Gastroesophageal sphincter (tissue), 4 donors: ENCODE results near the gene PPP2R5B. TPM values are rescaled to one million over a fixed set of nuclear protein-coding genes. Genes with fewer than 3 reads are reported as not detected.

Experiments
- ATAC-seq: fragments of 150-250 bp; one replicate; pipeline ENCODE4 v1.9.1; 2016; ENCODE audit warnings: mild to moderate bottlenecking, moderate library complexity
- H3K27ac ChIP-seq, 4 donors: fragments of 200-600 bp; sonication (generic) in 3 of 4; 1 replicate in 3 of 4; 2 replicates in 1 of 4; pipeline ENCODE4 v1.5.1; 2016 to 2019
- H3K27me3 ChIP-seq: fragments of 200-600 bp; sonication (generic); one replicate; pipeline ENCODE4 v1.5.1; 2019
- H3K36me3 ChIP-seq, 2 donors: fragments of 200-600 bp; sonication (generic); one replicate each; pipeline ENCODE4 v1.5.1; 2019; ENCODE audit warnings: control low read depth in 1 of 2
- H3K4me1 ChIP-seq, 3 donors: fragments of 200-600 bp; sonication (generic); 1 replicate in 2 of 3; 2 replicates in 1 of 3; pipeline ENCODE4 v1.5.1; 2016 to 2019; ENCODE audit warnings: control low read depth in 2 of 3
- H3K4me3 ChIP-seq, 2 donors: fragments of 200-600 bp; sonication (generic); one replicate each; pipeline ENCODE4 v1.5.1; 2019; ENCODE audit warnings: mild to moderate bottlenecking in 1 of 2, moderate library complexity in 1 of 2
- H3K9me3 ChIP-seq, 3 donors: fragments of 200-600 bp; sonication (generic); one replicate each; pipeline ENCODE4 v1.5.1; 2017 to 2019; ENCODE audit warnings: control low read depth in 2 of 3
- EP300 ChIP-seq: sonication (generic); formaldehyde crosslinking; IDR thresholded peaks from one replicate; pipeline ENCODE4 v1.6.1; 2017; ENCODE audit warnings: antibody characterized with exemption, mild to moderate bottlenecking
- POLR2A ChIP-seq, 2 donors: fragments of 450-650 bp; IDR thresholded peaks; one replicate each; pipeline ENCODE4 v1.6.1; 2017; ENCODE audit warnings: antibody characterized with exemption in 2 of 2, mild to moderate bottlenecking in 2 of 2, moderate library complexity in 1 of 2
- POLR2AphosphoS5 ChIP-seq: sonication (generic); formaldehyde crosslinking; IDR thresholded peaks from one replicate; pipeline ENCODE4 v1.6.1; 2017; ENCODE audit warnings: antibody characterized with exemption
- WGBS, 2 donors: methylation state at CpG; one replicate each; pipeline ENCODE4 v1.1.5; 2018; ENCODE audit warnings: low coverage in 1 of 2; 5-methylcytosine and 5-hydroxymethylcytosine counted together
- total RNA-seq, 4 donors: library from RNA; depleted of rRNA; stranded (reverse); fragments of >200 nt; gene quantifications; one replicate each; pipeline ENCODE4 v1.1.0, GENCODE V29; 2016
- TF ChIP-seq, protein P1 (sequence below), 4 experiments: fragments of 200-600 bp in 2 of 4; fragments of 450-650 bp in 2 of 4; sonication (generic) in 1 of 4; IDR thresholded peaks; one replicate each; pipeline ENCODE4 v1.5.1; 2017 to 2019; ENCODE audit warnings: antibody characterized with exemption in 4 of 4, mild to moderate bottlenecking in 2 of 4, moderate library complexity in 2 of 4

The PPP2R5B gene
- total RNA-seq, 4 donors from 2014 or later, result 20.3 to 41.2 (median 27.0) TPM

DNA sequence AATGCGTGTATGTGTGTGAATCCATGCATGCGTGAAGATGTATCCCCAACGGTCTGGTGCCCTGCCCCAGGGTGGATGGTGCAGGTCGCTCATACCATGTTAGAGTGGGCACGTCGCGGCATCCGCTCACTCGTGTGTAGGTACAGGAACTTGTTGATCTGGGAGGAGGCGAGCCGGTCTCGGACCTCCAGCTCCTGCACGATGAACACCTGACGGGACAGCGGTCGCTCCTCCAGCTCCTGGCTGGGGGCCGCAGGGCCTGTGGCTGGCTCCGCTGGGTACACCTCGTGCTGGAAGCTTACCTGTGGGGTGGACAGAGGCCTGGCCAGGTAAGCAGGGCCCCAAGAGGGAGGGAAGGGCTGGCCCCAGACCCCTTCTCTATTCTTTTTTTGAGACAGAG, 25.9 kb upstream of the PPP2R5B start:
- ATAC-seq, result no peak
- Histone ChIP-seq H3K9me3 (no peaks in the 10 kb centered on the region), H3K4me1 (peaks cover 0 to 11% (median 4%) of the 10 kb centered on the region in 3 donors), H3K27ac (no peak overlapping the region), H3K36me3 (peaks cover 0 to 92% of the 10 kb centered on the region in 2 donors), H3K4me3 (no peak overlapping the region), H3K27me3 (no peaks in the 10 kb centered on the region)
- TF ChIP-seq, protein P1, sequence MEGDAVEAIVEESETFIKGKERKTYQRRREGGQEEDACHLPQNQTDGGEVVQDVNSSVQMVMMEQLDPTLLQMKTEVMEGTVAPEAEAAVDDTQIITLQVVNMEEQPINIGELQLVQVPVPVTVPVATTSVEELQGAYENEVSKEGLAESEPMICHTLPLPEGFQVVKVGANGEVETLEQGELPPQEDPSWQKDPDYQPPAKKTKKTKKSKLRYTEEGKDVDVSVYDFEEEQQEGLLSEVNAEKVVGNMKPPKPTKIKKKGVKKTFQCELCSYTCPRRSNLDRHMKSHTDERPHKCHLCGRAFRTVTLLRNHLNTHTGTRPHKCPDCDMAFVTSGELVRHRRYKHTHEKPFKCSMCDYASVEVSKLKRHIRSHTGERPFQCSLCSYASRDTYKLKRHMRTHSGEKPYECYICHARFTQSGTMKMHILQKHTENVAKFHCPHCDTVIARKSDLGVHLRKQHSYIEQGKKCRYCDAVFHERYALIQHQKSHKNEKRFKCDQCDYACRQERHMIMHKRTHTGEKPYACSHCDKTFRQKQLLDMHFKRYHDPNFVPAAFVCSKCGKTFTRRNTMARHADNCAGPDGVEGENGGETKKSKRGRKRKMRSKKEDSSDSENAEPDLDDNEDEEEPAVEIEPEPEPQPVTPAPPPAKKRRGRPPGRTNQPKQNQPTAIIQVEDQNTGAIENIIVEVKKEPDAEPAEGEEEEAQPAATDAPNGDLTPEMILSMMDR (IDR thresholded peaks at IDR 0.05), result no peak
- TF ChIP-seq POLR2A (IDR thresholded peaks at IDR 0.05), result no peak
- no peak for TF ChIP-seq EP300
- no peak for TF ChIP-seq POLR2AphosphoS5
- WGBS, 2 donors, result 80% methylated on average over 1 of the region's 19 CpGs; no CpG with 5 or more reads in 1 of the 2 donors

DNA sequence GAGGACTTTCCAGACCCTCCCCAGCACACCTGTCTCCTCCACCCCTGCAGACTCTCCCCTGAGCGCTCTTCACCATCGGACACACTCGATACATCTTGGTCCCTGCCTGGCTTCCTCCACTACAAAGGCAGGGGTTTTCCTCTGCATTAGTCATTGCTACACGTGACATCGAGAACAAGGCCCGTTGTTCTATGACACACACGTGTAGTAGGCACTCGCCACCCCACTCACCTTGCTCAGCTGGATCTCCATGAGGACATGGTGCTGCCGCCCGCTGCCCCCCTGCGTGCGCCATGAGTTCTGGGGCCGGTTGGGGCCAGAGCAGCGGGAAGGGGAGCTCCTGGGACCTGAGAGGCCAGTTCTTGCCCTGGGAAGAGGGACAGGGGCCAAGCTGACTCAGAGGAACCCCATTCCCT, 24.2 kb upstream of the PPP2R5B start:
- Histone ChIP-seq H3K27me3 (no peaks in the 10 kb centered on the region), H3K4me1 (no peaks in the 10 kb centered on the region), H3K36me3 (peaks cover 0 to 100% of the 10 kb centered on the region in 2 donors), H3K4me3 (no peak overlapping the region), H3K9me3 (no peaks in the 10 kb centered on the region), H3K27ac (no peak overlapping the region)
- 64 to 80% methylated on average over 6 to 9 of the region's 14 CpGs for WGBS, 2 donors
- no peak for ATAC-seq
- TF ChIP-seq, protein P1 (IDR thresholded peaks at IDR 0.05), result no peak
- TF ChIP-seq POLR2A (IDR thresholded peaks at IDR 0.05) (no peak), POLR2AphosphoS5 (no peak), EP300 (no peak)

DNA sequence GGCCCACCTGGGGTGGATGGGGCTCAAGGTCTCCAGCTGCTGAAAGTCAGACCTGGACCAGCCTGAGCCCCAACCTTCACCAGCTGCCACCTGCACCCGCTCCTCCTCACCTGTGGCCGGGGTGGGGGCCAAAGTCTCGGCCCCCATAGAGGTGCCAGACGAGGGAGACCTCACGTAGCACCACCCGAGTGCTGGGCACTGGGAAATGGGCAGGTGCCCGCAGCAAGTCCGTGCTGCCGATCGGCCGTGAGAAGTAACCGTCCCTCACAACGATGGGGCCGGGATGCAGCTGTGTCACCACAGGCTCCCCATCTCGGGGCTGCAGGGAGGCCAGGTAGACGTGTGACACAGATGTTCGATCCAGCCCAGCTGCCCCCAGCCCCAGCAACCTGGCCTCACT, 23.7 kb upstream of the PPP2R5B start:
- Histone ChIP-seq H3K36me3 (peaks cover 0 to 100% of the 10 kb centered on the region in 2 donors), H3K27me3 (no peaks in the 10 kb centered on the region), H3K4me3 (no peak overlapping the region), H3K27ac (no peak overlapping the region), H3K4me1 (no peaks in the 10 kb centered on the region), H3K9me3 (no peaks in the 10 kb centered on the region)
- 78 to 93% methylated on average over 3 to 7 of the region's 17 CpGs for WGBS, 2 donors
- TF ChIP-seq POLR2AphosphoS5 (no peak), POLR2A (IDR thresholded peaks at IDR 0.05) (no peak), EP300 (no peak)
- TF ChIP-seq, protein P1 (IDR thresholded peaks at IDR 0.05), result no peak
- ATAC-seq, result no peak

DNA sequence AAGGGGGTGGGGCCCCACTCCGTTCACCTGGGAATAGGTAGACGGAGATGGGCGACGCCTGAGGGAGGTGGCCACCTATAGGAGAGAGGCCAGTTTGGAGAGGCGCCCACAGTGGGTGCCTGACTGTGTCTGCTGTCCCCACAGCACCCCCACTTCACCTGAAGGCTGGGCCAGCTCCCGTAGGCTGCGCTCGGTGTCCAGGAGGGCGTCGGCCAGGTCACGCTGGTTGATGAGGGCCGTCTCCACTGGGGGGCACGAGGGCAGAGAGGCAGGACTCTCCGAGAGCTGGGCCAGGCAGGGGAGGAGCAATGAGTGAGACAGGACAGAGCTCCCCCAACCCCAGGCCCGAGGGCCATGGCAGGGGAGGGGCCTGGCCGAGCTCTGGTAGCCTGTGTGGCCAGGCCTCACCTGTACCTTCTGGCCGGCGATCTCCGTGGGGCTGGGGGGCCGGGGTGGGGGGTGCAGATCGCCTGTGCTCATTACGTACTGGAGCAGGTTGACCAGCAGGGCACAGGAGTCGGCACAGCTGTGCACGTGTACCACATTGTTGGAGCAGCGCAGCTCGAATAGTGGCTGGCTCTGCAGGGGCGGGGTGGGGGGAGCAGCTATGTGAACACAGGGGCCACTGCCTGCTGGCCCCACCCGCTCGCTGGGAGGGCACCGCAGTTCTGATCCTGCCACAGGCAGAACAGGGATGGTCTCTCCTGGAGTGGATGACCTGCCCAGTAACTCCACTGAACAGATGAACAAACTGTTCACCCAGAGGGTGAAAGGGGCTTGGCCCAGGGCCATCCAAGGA, 22.2 kb upstream of the PPP2R5B start:
- Histone ChIP-seq H3K27ac (no peak overlapping the region), H3K36me3 (peaks cover 0 to 100% of the 10 kb centered on the region in 2 donors), H3K4me3 (no peak overlapping the region), H3K27me3 (no peaks in the 10 kb centered on the region), H3K4me1 (no peaks in the 10 kb centered on the region), H3K9me3 (no peaks in the 10 kb centered on the region)
- no peak for ATAC-seq
- TF ChIP-seq POLR2A (IDR thresholded peaks at IDR 0.05) (no peak), EP300 (no peak), POLR2AphosphoS5 (no peak)
- TF ChIP-seq, protein P1 (IDR thresholded peaks at IDR 0.05), result no peak
- 85% methylated on average over 5 of the region's 30 CpGs; no CpG with 5 or more reads in 1 of the 2 donors for WGBS, 2 donors

DNA sequence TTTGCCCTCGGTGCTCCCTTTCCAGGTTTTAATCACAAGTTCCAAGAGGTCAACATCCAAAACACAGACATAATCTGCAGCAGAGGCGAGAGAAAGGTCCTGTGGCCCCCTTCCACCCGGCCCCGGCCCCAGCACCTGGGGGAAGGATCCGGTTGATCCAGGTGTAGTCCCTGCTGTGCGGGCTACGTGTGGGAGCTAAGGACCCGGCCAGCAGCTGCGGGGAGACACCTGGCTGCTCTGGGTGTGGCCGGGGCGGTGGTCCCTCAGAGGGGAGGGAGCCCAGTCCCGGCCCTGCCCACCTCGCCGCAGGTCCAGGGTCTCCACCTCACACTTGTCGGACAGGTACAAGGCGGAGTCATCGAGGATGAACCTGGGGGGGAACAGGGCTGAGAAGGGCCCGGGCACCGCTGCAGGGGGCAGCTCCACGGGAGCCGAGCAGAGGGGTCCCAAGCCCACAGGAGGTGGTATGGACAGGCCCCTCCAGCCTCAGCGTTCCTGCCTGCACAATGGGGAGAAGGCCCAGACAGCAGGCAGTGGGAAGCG, 21.1 kb upstream of the PPP2R5B start:
- Histone ChIP-seq H3K9me3 (no peaks in the 10 kb centered on the region), H3K27ac (no peak overlapping the region), H3K4me3 (no peak overlapping the region), H3K27me3 (no peaks in the 10 kb centered on the region), H3K4me1 (no peaks in the 10 kb centered on the region), H3K36me3 (peaks cover 0 to 100% of the 10 kb centered on the region in 2 donors)
- 100% methylated on average over 1 of the region's 23 CpGs; no CpG with 5 or more reads in 1 of the 2 donors for WGBS, 2 donors
- TF ChIP-seq EP300 (no peak), POLR2A (IDR thresholded peaks at IDR 0.05) (no peak), POLR2AphosphoS5 (no peak)
- TF ChIP-seq, protein P1 (IDR thresholded peaks at IDR 0.05), result no peak
- no peak for ATAC-seq
